HK-2 (cell line): ENCODE results near the gene PTTG1.

Experiments
- DNase-seq: peaks from one replicate; pipeline ENCODE4 v3.0.0-alpha.2; 2018; ENCODE audit not compliant: unreplicated experiment

PTTG1 gene

GRCh38 chr5:160421625-160422258, at the start of gene PTTG1:
TSS of gene PTTG1 (plus strand) at chr5:160421855. CDS start at chr5:160422313, 458 bp downstream.
- DNase-seq, result peak; percentile 89

- no peak for DNase-seq
Observed at GRCh38 chr5:160375166-160375565, 46.5 kb upstream of the PTTG1 start.

- DNase-seq, result no peak
Observed at GRCh38 chr5:160375701-160376100, 46.0 kb upstream of the PTTG1 start.

GRCh38 chr5:160376416-160376815, 45.2 kb upstream of the PTTG1 start:
- no peak for DNase-seq

- DNase-seq, result no peak
Observed at GRCh38 chr5:160377651-160378050, 44.0 kb upstream of the PTTG1 start.

- no peak for DNase-seq
Observed at GRCh38 chr5:160378330-160378729, 43.3 kb upstream of the PTTG1 start.

- DNase-seq, result no peak
Observed at GRCh38 chr5:160379511-160379910, 42.1 kb upstream of the PTTG1 start.

- no peak for DNase-seq
Observed at GRCh38 chr5:160380041-160380440, 41.6 kb upstream of the PTTG1 start.

GRCh38 chr5:160382346-160382745, 39.3 kb upstream of the PTTG1 start:
- DNase-seq, result no peak

- DNase-seq, result no peak
Observed at GRCh38 chr5:160384681-160385080, 37.0 kb upstream of the PTTG1 start.

- DNase-seq, result no peak
Observed at GRCh38 chr5:160385496-160385895, 36.2 kb upstream of the PTTG1 start.

GRCh38 chr5:160387445-160387844, 34.2 kb upstream of the PTTG1 start:
- DNase-seq, result no peak

GRCh38 chr5:160390787-160391696, 30.6 kb upstream of the PTTG1 start:
- DNase-seq, result no peak

GRCh38 chr5:160395111-160395510, 26.5 kb upstream of the PTTG1 start:
- no peak for DNase-seq

- no peak for DNase-seq
Observed at GRCh38 chr5:160397492-160397891, 24.2 kb upstream of the PTTG1 start.

- DNase-seq, result no peak
Observed at GRCh38 chr5:160398806-160399205, 22.8 kb upstream of the PTTG1 start.

- DNase-seq, result peak; percentile 86
Observed at GRCh38 chr5:160399402-160400353, 22.0 kb upstream of the PTTG1 start, which contains the start of gene FAM200C. TSS of gene FAM200C (minus strand) at chr5:160400054. CDS start at chr5:160395490, 4,564 bp downstream.

GRCh38 chr5:160418561-160419457, 2.8 kb upstream of the PTTG1 start, which contains the start of gene SLU7:
TSS of gene SLU7 (minus strand) at chr5:160419081. CDS start at chr5:160415294, 3,787 bp downstream.
- peak; percentile 88 for DNase-seq

GRCh38 chr5:160419458-160420330, 2.0 kb upstream of the PTTG1 start:
- no peak for DNase-seq

- no peak for DNase-seq
Observed at GRCh38 chr5:160420331-160420610, 1.4 kb upstream of the PTTG1 start.
